ENCODE results near the gene NFIC. TPM values are rescaled to one million over a fixed set of nuclear protein-coding genes. Genes with fewer than 3 reads are reported as not detected.

The NFIC gene
- total RNA-seq, 1 experiment from 2014 or later, result 8.0 TPM

GRCh38 chr19:3465552-3465951, 99.2 kb downstream of the NFIC start:
- peaks cover 7 to 15% of the 10 kb centered on the region in 2 experiments for H3K4me1 Mint-ChIP-seq
- H3K79me1 ChIP-seq (ENCODE audit: insufficient read depth, low read depth, low read length, poor library complexity, severe bottlenecking), result no peaks in the 10 kb centered on the region
- peaks cover 18% of the 10 kb centered on the region for H3K27me3 ChIP-seq (ENCODE audit: insufficient read depth, low read length)

More at GRCh38 chr19:3465552-3465951, 99.2 kb downstream of the NFIC start:
- no peak overlapping the region for H3T11ph ChIP-seq (ENCODE audit: low read length)
- H2BK120ac ChIP-seq (ENCODE audit: low read depth, low read length, poor library complexity, severe bottlenecking), result no peak overlapping the region
- no peak overlapping the region for H4K5ac ChIP-seq (ENCODE audit: insufficient read length, low read depth, low read length)
- no peaks in the 10 kb centered on the region for H3K23me2 ChIP-seq (ENCODE audit: insufficient read length, low read depth, low read length, poor library complexity, severe bottlenecking)
- no peak overlapping the region for H3K23ac ChIP-seq (ENCODE audit: insufficient read length, low read depth, low read length)
- WGBS (ENCODE audit: extremely low coverage, insufficient read length, low lambda C conversion rate), result no CpG with 5 or more reads among the region's 7 CpGs
- Mint-ChIP-seq H3K27me3 (ENCODE audit: low read depth) (peaks cover 95% of the 10 kb centered on the region), H3K36me3 (ENCODE audit: insufficient read depth in 1 of 3, low read depth in 3 of 3) (peaks cover 0 to 4% (median 0%) of the 10 kb centered on the region in 3 experiments; a peak in 2 of 7 replicates), H3K27ac (peak overlapping the region in 1 of 3 experiments; percentile 40; a peak in 1 of 7 replicates), H3K9me3 (peaks cover 11 to 17% of the 10 kb centered on the region in 2 experiments), H3K4me3 (peak overlapping the region; percentile 10 to 78; a peak in 4 of 5 replicates)
- no peak overlapping the region for H3K9ac ChIP-seq (ENCODE audit: extremely low read depth, insufficient read length, low read length)
- no peaks in the 10 kb centered on the region for H4K20me1 ChIP-seq (ENCODE audit: control insufficient read depth, insufficient read depth, insufficient read length)
- no peak overlapping the region for H2BK12ac ChIP-seq (ENCODE audit: insufficient read length, low read depth, low read length)
- no peak overlapping the region for H3K56ac ChIP-seq (ENCODE audit: insufficient read length, low read depth, low read length)
- no peak overlapping the region for H3K27ac ChIP-seq (ENCODE audit: insufficient read length, low read depth, low read length)
- H2BK15ac ChIP-seq (ENCODE audit: low read depth, low read length), result no peak overlapping the region
- H2AK5ac ChIP-seq (ENCODE audit: insufficient read length, low read length), result no peak overlapping the region
- H2BK20ac ChIP-seq (ENCODE audit: low read depth, low read length, poor library complexity, severe bottlenecking), result no peak overlapping the region
- H4K91ac ChIP-seq (ENCODE audit: insufficient read length, low read depth, low read length), result no peak overlapping the region
- H3K4me2 ChIP-seq (ENCODE audit: insufficient read depth, insufficient read length, low read length), result no peak overlapping the region
- no peaks in the 10 kb centered on the region for H3K79me2 ChIP-seq (ENCODE audit: insufficient read depth, low read length)
- H3K18ac ChIP-seq (ENCODE audit: insufficient read length, low read depth, low read length), result no peak overlapping the region
- H3K14ac ChIP-seq (ENCODE audit: insufficient read depth, low read length), result no peak overlapping the region
- H4K8ac ChIP-seq (replicated peaks; ENCODE audit: insufficient read length, low read depth, low read length), result no peak overlapping the region
- H3K4ac ChIP-seq (ENCODE audit: low read depth, low read length), result no peak overlapping the region
- no peak for TF ChIP-seq CTCF (conservative IDR thresholded peaks at IDR 0.05)
- H2AFZ ChIP-seq (ENCODE audit: low read length), result no peak overlapping the region
- no peak overlapping the region for H2BK5ac ChIP-seq (ENCODE audit: insufficient read length, low read length)
- no peaks in the 10 kb centered on the region for H3K4me1 ChIP-seq (ENCODE audit: insufficient read depth, low read length)
- no peak for DNase-seq
- H3K9me3 ChIP-seq (ENCODE audit: control insufficient read depth, low read depth, low read length), result no peaks in the 10 kb centered on the region
